Endothelial cell of umbilical vein (primary cell): Measurements from ENCODE around the gene KIFC3. TPM values are rescaled to one million over a fixed set of nuclear protein-coding genes. Genes with fewer than 3 reads are reported as not detected.

Experiments used
- BruUV-seq: library from RNA; stranded (reverse); fragments of 400-500 nt; replicated peaks from 2 replicates; lab custom pipeline; 2021; lab: Mats Ljungman, UMichigan
- CTCF ChIA-PET: fragments of 300-600, 350-600 bp; sonication (Branson Sonifier 250); formaldehyde crosslinking; loops from one replicate; lab custom pipeline; 2021; ENCODE audit warnings: antibody characterized with exemption, inconsistent platforms; lab: Charles Lee
- POLR2A ChIA-PET: fragments of 300-600, 350-600 bp; sonication (Branson Sonifier 250); formaldehyde crosslinking; loops from one replicate; lab custom pipeline; 2021; ENCODE audit warnings: antibody characterized with exemption, inconsistent platforms; lab: Charles Lee
- DNase-seq: peaks from one replicate; pipeline ENCODE4 v3.0.0-alpha.2; 2011; ENCODE audit warnings: low read depth, low spot score
- FAIRE-seq: peaks from 2 replicates; lab custom pipeline; 2011; peaks lifted over from hg19 to GRCh38; lab: Jason Lieb, UNC
- H2AFZ ChIP-seq: 2 replicates; pipeline ENCODE4 v1.6.0; 2012; ENCODE audit warnings: low read depth, low read length, control low read depth, inconsistent platforms
- H3K27ac ChIP-seq: 2 replicates; pipeline ENCODE4 v1.5.1; 2011; ENCODE audit warnings: low read depth, mild to moderate bottlenecking, control low read depth, low read length, moderate library complexity; ENCODE audit not compliant: insufficient read depth
- H3K27me3 ChIP-seq, 2 experiments: 2 replicates each; pipeline versions ENCODE4 v1.6.0 to v1.6.1; 2011; ENCODE audit warnings: low read length in 2 of 2, mixed read lengths in 1 of 2; ENCODE audit not compliant: control insufficient read depth in 2 of 2, insufficient read depth in 2 of 2
- H3K36me3 ChIP-seq, 2 experiments: 2 replicates in 1 of 2; 3 replicates in 1 of 2; pipeline ENCODE4 v1.5.1; 2011; ENCODE audit warnings: low read length in 2 of 2, mild to moderate bottlenecking in 1 of 2, moderate library complexity in 1 of 2; ENCODE audit not compliant: control insufficient read depth in 2 of 2, insufficient read depth in 2 of 2; ENCODE audit errors: extremely low read depth in 1 of 2
- H3K4me1 ChIP-seq: 3 replicates; pipeline ENCODE4 v1.5.1; 2011; ENCODE audit warnings: mild to moderate bottlenecking, low read length; ENCODE audit not compliant: control insufficient read depth, insufficient read depth; ENCODE audit errors: extremely low read depth
- H3K4me2 ChIP-seq: 2 replicates; pipeline ENCODE4 v1.6.1; 2011; ENCODE audit warnings: low read length, control low read depth, mixed read lengths; ENCODE audit not compliant: insufficient read depth
- H3K4me3 ChIP-seq, 3 experiments: fragments of 200-600 bp in 1 of 3; sonication (generic), shearing (Covaris generic) in 1 of 3; replicated peaks in 1 of 3; 2 replicates each; pipeline ENCODE4 v1.5.1; 2011 to 2016; ENCODE audit warnings: control low read depth in 3 of 3, low read length in 3 of 3, mild to moderate bottlenecking in 2 of 3, inconsistent platforms in 1 of 3, low read depth in 1 of 3, moderate library complexity in 1 of 3; ENCODE audit not compliant: insufficient read depth in 1 of 3
- H3K79me2 ChIP-seq: 2 replicates; pipeline ENCODE4 v1.6.0; 2012; ENCODE audit warnings: low read length, inconsistent platforms; ENCODE audit not compliant: control insufficient read depth, insufficient read depth
- H3K9ac ChIP-seq: replicated peaks from 2 replicates; pipeline ENCODE3; 2011; ENCODE audit warnings: low read length, control low read depth; ENCODE audit not compliant: insufficient read depth; ENCODE audit errors: extremely low read depth
- H3K9me1 ChIP-seq: replicated peaks from 3 replicates; pipeline ENCODE4 v1.6.0; 2011; ENCODE audit warnings: mild to moderate bottlenecking, low read length; ENCODE audit not compliant: control insufficient read depth, insufficient read depth; ENCODE audit errors: extremely low read depth
- H3K9me3 ChIP-seq: replicated peaks from 2 replicates; pipeline ENCODE4 v1.5.1; 2012; ENCODE audit warnings: low read length, inconsistent platforms; ENCODE audit not compliant: control insufficient read depth, insufficient read depth
- H4K20me1 ChIP-seq: replicated peaks from 2 replicates; pipeline ENCODE3; 2011; ENCODE audit warnings: mild to moderate bottlenecking, low read length; ENCODE audit not compliant: control insufficient read depth, insufficient read depth; ENCODE audit errors: extremely low read depth
- CTCF ChIP-seq, 2 donors: IDR thresholded peaks; 1 replicate in 1 of 2; 2 replicates in 1 of 2; pipeline ENCODE4 v1.5.1; 2011; ENCODE audit warnings: low read length in 2 of 2, mild to moderate bottlenecking in 2 of 2, moderate library complexity in 2 of 2, control low read depth in 1 of 2, inconsistent platforms in 1 of 2, low read depth in 1 of 2; ENCODE audit not compliant: insufficient read depth in 1 of 2; ENCODE audit errors: extremely low read depth in 1 of 2
- EZH2 ChIP-seq: IDR thresholded peaks from 2 replicates; pipeline ENCODE4 v1.6.1; 2012; ENCODE audit warnings: borderline replicate concordance, low read depth, mild to moderate bottlenecking, moderate library complexity, low read length, inconsistent platforms; ENCODE audit not compliant: severe bottlenecking
- FOS ChIP-seq: IDR thresholded peaks from 2 replicates; pipeline ENCODE4 v1.6.1; 2011; ENCODE audit warnings: mild to moderate bottlenecking, low read length, moderate library complexity, borderline replicate concordance; ENCODE audit not compliant: insufficient read depth
- GATA2 ChIP-seq: IDR thresholded peaks from 2 replicates; pipeline ENCODE4 v1.7.0; 2011; ENCODE audit warnings: low read depth, mild to moderate bottlenecking, moderate library complexity, mixed read lengths, low read length; ENCODE audit not compliant: insufficient read length, insufficient read depth
- JUN ChIP-seq: IDR thresholded peaks from 2 replicates; pipeline ENCODE4 v1.6.1; 2011; ENCODE audit warnings: borderline replicate concordance, low read depth; ENCODE audit not compliant: insufficient read length, insufficient read depth
- MAX ChIP-seq: IDR thresholded peaks from 2 replicates; pipeline ENCODE4 v1.6.1; 2011; ENCODE audit not compliant: insufficient read depth, insufficient read length
- MYC ChIP-seq: IDR thresholded peaks from one replicate; pipeline ENCODE4 v1.6.1; 2011; ENCODE audit warnings: mild to moderate bottlenecking, low read depth, low read length
- POLR2A ChIP-seq: IDR thresholded peaks from 2 replicates; pipeline ENCODE4 v1.6.1; 2012; ENCODE audit warnings: low read depth, mild to moderate bottlenecking, control low read depth, low read length
- POLR2AphosphoS5 ChIP-seq: IDR thresholded peaks from 2 replicates; pipeline ENCODE4 v1.6.1; 2012; ENCODE audit warnings: low read depth, mild to moderate bottlenecking, control low read depth, low read length, moderate library complexity; ENCODE audit not compliant: insufficient read depth
- dilution Hi-C: fragments of 300-500 bp; cut with MboI; formaldehyde crosslinking; loops from one replicate; pipeline ENCODE4 v1.15.0; 2019; ENCODE audit warnings: low sequenced_read_pairs; ENCODE audit not compliant: extremely low pct_ligation_motif_present
- intact Hi-C: fragments of 100-400 bp; cut with micrococcal nuclease; formaldehyde crosslinking; loops from one replicate; pipeline ENCODE4 v1.10.0; 2022
- polyA plus RNA-seq, 4 experiments: library from polyadenylated mRNA; depleted of rRNA in 3 of 4; stranded (reverse) in 3 of 4; unstranded in 1 of 4; fragments of >200 nt; gene quantifications; 2 replicates each; pipeline versions ENCODE4 v1.2.1 to v1.2.3, GENCODE V29; 2011 to 2012; ENCODE audit warnings: missing spikeins in 1 of 4
- total RNA-seq: library from RNA; stranded (reverse); gene quantifications from 2 replicates; pipeline ENCODE4 v1.2.3, GENCODE V29; 2021

The KIFC3 gene
- total and polyA plus RNA-seq, 2 donors (not counting 3 experiments of a cell fraction or from before 2014, with no cell fraction given), result 36.3 to 62.2 TPM

GRCh38 chr16:57758331-57759117 lies 43.8 kb downstream of the KIFC3 start:
- H3K9me1 ChIP-seq, result no peaks in the 10 kb centered on the region
- H3K27me3 ChIP-seq, result no peaks in the 10 kb centered on the region
- no peak overlapping the region for H3K27ac ChIP-seq
- CTCF ChIA-PET, result interaction anchor here (1.2 to 2.0 kb wide), 2 partner anchors 37 to 105 kb away, joined by 3 to 8 read pairs; no protein-coding TSS in a partner anchor
- H2AFZ ChIP-seq, result no peak overlapping the region
- POLR2A ChIA-PET, result no interaction called here
- H3K4me3 ChIP-seq, result no peak overlapping the region
- dilution Hi-C loops (no loop called here), intact Hi-C loops (no loop called here)
- H3K9ac ChIP-seq, result no peak overlapping the region
- H3K4me1 ChIP-seq, result no peaks in the 10 kb centered on the region
- H3K4me2 ChIP-seq, result no peak overlapping the region
- peaks cover 0 to 38% of the 10 kb centered on the region in 2 experiments for H3K36me3 ChIP-seq
- no peaks in the 10 kb centered on the region for H4K20me1 ChIP-seq
- DNase-seq (no peak), FAIRE-seq (no peak)
- H3K9me3 ChIP-seq, result no peaks in the 10 kb centered on the region
- TF ChIP-seq FOS (no peak), EZH2 (no peak), GATA2 (no peak), MYC (no peak), POLR2A (no peak), CTCF (IDR thresholded peaks at IDR 0.05; ENCODE audit: extremely low read depth in 1 of 2, insufficient read depth in 1 of 2, low read depth in 1 of 2, low read length in 2 of 2) (no peak), JUN (no peak), POLR2AphosphoS5 (no peak), MAX (no peak)
- TSS peak; percentile 62 for BruUV-seq
- no peaks in the 10 kb centered on the region for H3K79me2 ChIP-seq
